Ishikawa (cell line): ENCODE data around the gene KMT2E.

Experiments used
- CEBPB ChIP-seq: IDR thresholded peaks from 2 replicates; pipeline ENCODE4 v1.6.1; 2012
- CREB1 ChIP-seq: IDR thresholded peaks from 2 replicates; pipeline ENCODE4 v1.6.1; 2012; ENCODE audit warnings: low read depth
- EP300 ChIP-seq: IDR thresholded peaks from 2 replicates; pipeline ENCODE4 v1.6.1; 2012; ENCODE audit warnings: borderline replicate concordance
- FOXM1 ChIP-seq: IDR thresholded peaks from 2 replicates; pipeline ENCODE4 v1.6.1; 2012; ENCODE audit warnings: low read depth, borderline replicate concordance
- MAX ChIP-seq: IDR thresholded peaks from 2 replicates; pipeline ENCODE4 v1.6.1; 2012
- RAD21 ChIP-seq: IDR thresholded peaks from 2 replicates; pipeline ENCODE4 v1.6.1; 2012; ENCODE audit warnings: low read depth
- REST ChIP-seq: IDR thresholded peaks from 2 replicates; pipeline ENCODE4 v1.6.1; 2012; ENCODE audit warnings: low read depth, mild to moderate bottlenecking
- TAF1 ChIP-seq: IDR thresholded peaks from 2 replicates; pipeline ENCODE4 v1.6.1; 2012; ENCODE audit warnings: low read depth, mild to moderate bottlenecking
- TCF12 ChIP-seq: IDR thresholded peaks from 2 replicates; pipeline ENCODE4 v1.6.1; 2012; ENCODE audit warnings: low read depth
- TEAD4 ChIP-seq: IDR thresholded peaks from 2 replicates; pipeline ENCODE4 v1.6.1; 2012
- USF1 ChIP-seq: IDR thresholded peaks from 2 replicates; pipeline ENCODE4 v1.6.1; 2012
- YY1 ChIP-seq: IDR thresholded peaks from 2 replicates; pipeline ENCODE4 v1.6.1; 2012; ENCODE audit warnings: low read depth
- ZBTB7A ChIP-seq: IDR thresholded peaks from 2 replicates; pipeline ENCODE4 v1.6.1; 2012; ENCODE audit warnings: low read depth

GRCh38 chr7:105065104-105065503 lies 51.1 kb downstream of the KMT2E start:
- TF ChIP-seq EP300: no peak
- no peak for TF ChIP-seq RAD21
- no peak for TF ChIP-seq REST
- no peak for TF ChIP-seq TEAD4
- TF ChIP-seq FOXM1: no peak
- TF ChIP-seq TCF12: no peak
- no peak for TF ChIP-seq USF1
- no peak for TF ChIP-seq ZBTB7A
- no peak for TF ChIP-seq CREB1
- no peak for TF ChIP-seq TAF1
- TF ChIP-seq MAX: no peak
- TF ChIP-seq YY1: no peak
- no peak for TF ChIP-seq CEBPB
